ENCODE data around the gene RTL10.

GRCh38 chr22:19811211-19811621 lies 43.5 kb downstream of the RTL10 start:
- TF ChIP-seq CTCF (IDR thresholded peaks at IDR 0.05) (no peak), POLR2AphosphoS5 (IDR thresholded peaks at IDR 0.05; ENCODE audit: low read depth, low read length) (no peak)
